Measurements from ENCODE around the gene RAPGEF1. TPM values are rescaled to one million over a fixed set of nuclear protein-coding genes. Genes with fewer than 3 reads are reported as not detected.

The RAPGEF1 gene
- total and polyA plus RNA-seq, 9 of the 15 experiments (the other 6 are each of a cell fraction or from before 2014, with no cell fraction given) = 0.06 to 44.1 (median 19.9) TPM

- Histone ChIP-seq H3K27ac (ENCODE audit: extremely low read depth, low read depth, low read length) (no peak overlapping the region), H3K36me3 (ENCODE audit: control insufficient read depth, insufficient read depth, low read length) (0 out of 3 replicates have a peak, but pooled peaks cover under 1% of the 10 kb centered on the region), H3K4me3 (no peak overlapping the region), H2AFZ (ENCODE audit: low read depth, low read length) (no peak overlapping the region), H3K9me3 (replicated peaks; ENCODE audit: control insufficient read depth, insufficient read depth, low read depth, low read length) (no peaks in the 10 kb centered on the region), H3K27me3 (ENCODE audit: control insufficient read depth in 2 of 2, insufficient read depth in 2 of 2, low read length in 2 of 2) (no peaks in the 10 kb centered on the region), H3K4me1 (replicated peaks in 1 of 2; ENCODE audit: control insufficient read depth in 2 of 2, insufficient read depth in 2 of 2, low read length in 2 of 2) (no peaks in the 10 kb centered on the region), H4K20me1 (replicated peaks; ENCODE audit: control insufficient read depth, insufficient read depth, low read length) (peaks cover 18% of the 10 kb centered on the region), H3K4me2 (ENCODE audit: insufficient read depth, low read length) (no peak overlapping the region), H3K79me2 (ENCODE audit: control insufficient read depth, insufficient read depth, low read length) (no peaks in the 10 kb centered on the region; the same call in 2 of the 3 replicates), H3K9me1 (ENCODE audit: control insufficient read depth, insufficient read depth, low read length) (peaks cover 4% of the 10 kb centered on the region), H3K9ac (ENCODE audit: insufficient read depth in 1 of 2, low read depth in 2 of 2, low read length in 2 of 2) (no peak overlapping the region)
- in situ Hi-C loops (cut with MboI) = loop anchor here (25.0 kb wide), 1 partner anchor 1004 kb away; no protein-coding TSS in a partner anchor
- intact Hi-C loops (cut with micrococcal nuclease) = loop anchor here (2.0 kb wide), 1 partner anchor 19 kb away; no protein-coding TSS in a partner anchor
- ChIA-PET CTCF (ENCODE audit: low intra/inter-chr PET ratio) (no interaction called here), POLR2A (no interaction called here)
- ATAC-seq (no peak), DNase-seq (ENCODE audit: extremely low read depth in 1 of 4, low spot score in 3 of 4) (no peak), FAIRE-seq (no peak)
- WGBS (ENCODE audit: insufficient coverage, low coverage, missing lambda C conversion rate) = 66% methylated on average over 4 of the region's 5 CpGs
- BruUV-seq (replicated peaks) = no TSS peak
- TF ChIP-seq GTF3C2 (IDR thresholded peaks at IDR 0.05; ENCODE audit: borderline replicate concordance, extremely low read depth, insufficient read length) = no peak
- TF ChIP-seq GABPB2 (CRISPR knock-in tag; conservative IDR thresholded peaks at IDR 0.05) = no peak
- TF ChIP-seq SMARCC2 (IDR thresholded peaks at IDR 0.05; ENCODE audit: low read depth) = no peak
- TF ChIP-seq, protein P1, sequence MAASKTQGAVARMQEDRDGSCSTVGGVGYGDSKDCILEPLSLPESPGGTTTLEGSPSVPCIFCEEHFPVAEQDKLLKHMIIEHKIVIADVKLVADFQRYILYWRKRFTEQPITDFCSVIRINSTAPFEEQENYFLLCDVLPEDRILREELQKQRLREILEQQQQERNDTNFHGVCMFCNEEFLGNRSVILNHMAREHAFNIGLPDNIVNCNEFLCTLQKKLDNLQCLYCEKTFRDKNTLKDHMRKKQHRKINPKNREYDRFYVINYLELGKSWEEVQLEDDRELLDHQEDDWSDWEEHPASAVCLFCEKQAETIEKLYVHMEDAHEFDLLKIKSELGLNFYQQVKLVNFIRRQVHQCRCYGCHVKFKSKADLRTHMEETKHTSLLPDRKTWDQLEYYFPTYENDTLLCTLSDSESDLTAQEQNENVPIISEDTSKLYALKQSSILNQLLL (CRISPR knock-in tag; IDR thresholded peaks at IDR 0.05; ENCODE audit: borderline replicate concordance) = no peak
- no peak for TF ChIP-seq ATF3 (IDR thresholded peaks at IDR 0.05)
- no peak for TF ChIP-seq ATF3 (CRISPR knock-in tag; conservative IDR thresholded peaks at IDR 0.05)
- TF ChIP-seq HNRNPUL1 (IDR thresholded peaks at IDR 0.05; ENCODE audit: low read length) = no peak
- no peak for TF ChIP-seq ZNF780A (CRISPR knock-in tag; IDR thresholded peaks at IDR 0.05)
- no peak for TF ChIP-seq KLF6 (CRISPR knock-in tag; IDR thresholded peaks at IDR 0.05; ENCODE audit: borderline replicate concordance)
- TF ChIP-seq TCF7L2 (IDR thresholded peaks at IDR 0.05; ENCODE audit: low read depth, low read length) = no peak
- no peak for TF ChIP-seq NCOA6 (IDR thresholded peaks at IDR 0.05)
- no peak for TF ChIP-seq RBM15 (IDR thresholded peaks at IDR 0.05; ENCODE audit: insufficient read depth, low read length)
- no peak for TF ChIP-seq ZSCAN32 (CRISPR knock-in tag; IDR thresholded peaks at IDR 0.05)
- TF ChIP-seq PCBP1 (IDR thresholded peaks at IDR 0.05; ENCODE audit: low read depth, low read length, poor library complexity, severe bottlenecking) = no peak
- TF ChIP-seq HDGF (IDR thresholded peaks at IDR 0.05) = no peak
- TF ChIP-seq BRF1 (IDR thresholded peaks at IDR 0.05; ENCODE audit: borderline replicate concordance, extremely low read depth, insufficient read length) = no peak
- TF ChIP-seq KLF16 (IDR thresholded peaks at IDR 0.05) = no peak
- TF ChIP-seq HNRNPK (IDR thresholded peaks at IDR 0.05; ENCODE audit: low read depth, low read length, poor library complexity, severe bottlenecking) = no peak
- no peak for TF ChIP-seq JUND (IDR thresholded peaks at IDR 0.05; ENCODE audit: borderline replicate concordance, low read depth, low read length)
- TF ChIP-seq JUND (tag; IDR thresholded peaks at IDR 0.05; ENCODE audit: borderline replicate concordance, low read depth, low read length) = no peak
Measured at GRCh38 chr9:131715906-131716305, 24.0 kb downstream of the RAPGEF1 start.
